ENCODE results near the gene EIF4EBP2. TPM values are rescaled to one million over a fixed set of nuclear protein-coding genes. Genes with fewer than 3 reads are reported as not detected.

The EIF4EBP2 gene
- total RNA-seq, 1 experiment from 2014 or later = 93.2 TPM

DNA sequence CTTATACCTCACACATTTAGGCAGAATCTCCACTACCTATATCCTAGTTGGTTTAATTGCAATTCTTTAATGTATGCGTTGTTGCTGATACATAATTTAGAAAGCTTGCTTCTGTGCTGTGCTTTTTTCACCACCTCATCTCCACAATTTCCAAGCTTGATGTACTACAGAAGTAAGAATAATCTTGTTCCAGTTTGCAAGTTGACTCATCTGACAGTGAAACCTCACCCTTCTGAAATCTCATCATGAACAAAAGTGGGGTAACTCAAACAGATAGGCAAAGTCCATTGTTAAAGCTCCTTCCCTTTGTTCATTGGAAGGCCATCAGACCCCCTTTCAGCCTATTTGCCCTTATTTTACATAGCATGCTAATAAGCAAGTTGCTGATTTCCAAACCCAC, 13.6 kb downstream of the EIF4EBP2 start:
- peaks cover 24 to 44% (median 41%) of the 10 kb centered on the region in 3 experiments; a peak in 6 of 7 replicates for H3K36me3 Mint-ChIP-seq (ENCODE audit: insufficient read depth in 1 of 3, low read depth in 3 of 3)
- Histone ChIP-seq H3K56ac (ENCODE audit: insufficient read length, low read depth, low read length) (no peak overlapping the region), H3T11ph (ENCODE audit: low read length) (no peak overlapping the region), H3K23ac (ENCODE audit: insufficient read length, low read depth, low read length) (no peak overlapping the region), H3K4me1 (ENCODE audit: insufficient read depth, low read length) (no peaks in the 10 kb centered on the region), H4K8ac (replicated peaks; ENCODE audit: insufficient read length, low read depth, low read length) (no peak overlapping the region), H3K27ac (ENCODE audit: insufficient read length, low read depth, low read length) (no peak overlapping the region), H3K4me2 (ENCODE audit: insufficient read depth, insufficient read length, low read length) (no peak overlapping the region), H2AFZ (ENCODE audit: low read length) (no peak overlapping the region), H3K23me2 (ENCODE audit: insufficient read length, low read depth, low read length, poor library complexity, severe bottlenecking) (no peaks in the 10 kb centered on the region), H2BK15ac (ENCODE audit: low read depth, low read length) (no peak overlapping the region), H3K4ac (ENCODE audit: low read depth, low read length) (no peak overlapping the region), H3K27me3 (ENCODE audit: insufficient read depth, low read length) (no peaks in the 10 kb centered on the region), H4K20me1 (ENCODE audit: control insufficient read depth, insufficient read depth, insufficient read length) (no peaks in the 10 kb centered on the region), H2BK5ac (ENCODE audit: insufficient read length, low read length) (no peak overlapping the region), H2BK120ac (ENCODE audit: low read depth, low read length, poor library complexity, severe bottlenecking) (no peak overlapping the region), H2BK12ac (ENCODE audit: insufficient read length, low read depth, low read length) (no peak overlapping the region), H3K14ac (ENCODE audit: insufficient read depth, low read length) (no peak overlapping the region), H3K79me2 (ENCODE audit: insufficient read depth, low read length) (peaks cover 2% of the 10 kb centered on the region; the same call in 1 of the 2 replicates), H3K79me1 (ENCODE audit: insufficient read depth, low read depth, low read length, poor library complexity, severe bottlenecking) (peaks cover 6% of the 10 kb centered on the region), H3K9ac (ENCODE audit: extremely low read depth, insufficient read length, low read length) (no peak overlapping the region), H3K18ac (ENCODE audit: insufficient read length, low read depth, low read length) (no peak overlapping the region), H4K91ac (ENCODE audit: insufficient read length, low read depth, low read length) (no peak overlapping the region), H4K5ac (ENCODE audit: insufficient read length, low read depth, low read length) (no peak overlapping the region), H2BK20ac (ENCODE audit: low read depth, low read length, poor library complexity, severe bottlenecking) (no peak overlapping the region), H3K9me3 (ENCODE audit: control insufficient read depth, low read depth, low read length) (no peaks in the 10 kb centered on the region), H2AK5ac (ENCODE audit: insufficient read length, low read length) (no peak overlapping the region)
- no peak for TF ChIP-seq CTCF (conservative IDR thresholded peaks at IDR 0.05)
- H3K4me3 Mint-ChIP-seq = no peak overlapping the region
- DNase-seq = no peak
- no peaks in the 10 kb centered on the region for H3K9me3 Mint-ChIP-seq
- peaks cover 4 to 8% of the 10 kb centered on the region in 2 experiments for H3K4me1 Mint-ChIP-seq
- no peaks in the 10 kb centered on the region for H3K27me3 Mint-ChIP-seq (ENCODE audit: low read depth)
- no CpG with 5 or more reads among the region's 1 CpG for WGBS (ENCODE audit: extremely low coverage, insufficient read length, low lambda C conversion rate)
- no peak overlapping the region for H3K27ac Mint-ChIP-seq

Data from H9 (cell line).